Femur (tissue), 1 donor: ENCODE results near the gene NEGR1.

Source experiments
- DNase-seq: peaks from one replicate; pipeline ENCODE4 v3.0.0-alpha.2; 2017

The NEGR1 gene

GRCh38 chr1:71766748-71767147 is 515.6 kb downstream of the NEGR1 start:
- DNase-seq: no peak

DNA sequence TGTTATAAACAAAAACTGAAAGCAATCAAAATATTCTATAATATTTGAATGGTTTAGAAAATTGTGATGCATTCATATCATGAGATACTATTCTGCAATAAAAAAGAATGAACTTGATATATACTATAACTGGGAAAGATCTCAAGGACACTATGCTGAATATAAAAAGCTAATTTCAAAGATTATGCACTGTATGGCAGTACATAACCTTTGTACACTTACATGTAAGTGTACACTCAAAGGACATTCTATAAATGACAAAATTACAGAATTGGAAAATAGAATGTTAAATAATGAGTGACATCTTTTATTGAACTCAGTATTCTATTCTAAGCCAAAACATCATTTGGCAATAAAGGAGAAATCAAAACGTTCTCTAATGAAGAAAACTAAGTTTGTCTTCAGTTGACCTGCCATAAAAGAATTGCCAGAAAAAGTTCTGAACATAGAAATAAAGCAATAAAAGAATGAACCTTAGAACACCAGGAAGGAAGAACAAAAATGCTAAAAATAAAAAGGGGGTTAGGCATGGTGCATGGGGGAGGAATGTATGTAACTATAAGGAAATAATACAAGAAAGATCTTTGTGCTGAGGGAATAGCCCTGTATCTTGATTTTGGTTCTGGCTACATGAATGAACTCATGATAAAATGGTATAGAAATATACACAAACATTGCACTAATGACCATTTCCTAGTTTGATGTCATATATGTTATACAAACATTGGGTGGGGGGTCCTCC is 519.7 kb downstream of the NEGR1 start:
- DNase-seq: no peak

GRCh38 chr1:71755441-71755840 is 526.9 kb downstream of the NEGR1 start:
- no peak for DNase-seq

DNA sequence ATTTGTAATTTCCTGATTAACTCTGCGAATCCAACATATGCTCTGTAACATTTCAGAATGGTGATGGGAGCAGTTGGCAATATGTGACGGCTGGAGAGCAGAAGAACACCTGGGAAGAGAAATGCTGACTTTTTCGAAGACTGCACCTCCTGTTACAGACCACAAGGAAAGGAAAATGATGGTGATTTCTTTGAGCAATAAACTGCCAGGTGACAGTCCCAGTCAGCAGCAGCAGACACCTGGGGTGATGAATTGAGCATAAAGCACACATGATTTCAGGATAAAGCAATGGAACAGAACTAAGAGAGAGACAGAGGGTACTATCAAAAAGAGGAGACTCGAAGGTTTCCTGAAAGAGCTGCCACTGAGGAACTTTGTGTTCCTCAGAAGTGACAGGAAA is 528.6 kb downstream of the NEGR1 start:
- no peak for DNase-seq

DNA sequence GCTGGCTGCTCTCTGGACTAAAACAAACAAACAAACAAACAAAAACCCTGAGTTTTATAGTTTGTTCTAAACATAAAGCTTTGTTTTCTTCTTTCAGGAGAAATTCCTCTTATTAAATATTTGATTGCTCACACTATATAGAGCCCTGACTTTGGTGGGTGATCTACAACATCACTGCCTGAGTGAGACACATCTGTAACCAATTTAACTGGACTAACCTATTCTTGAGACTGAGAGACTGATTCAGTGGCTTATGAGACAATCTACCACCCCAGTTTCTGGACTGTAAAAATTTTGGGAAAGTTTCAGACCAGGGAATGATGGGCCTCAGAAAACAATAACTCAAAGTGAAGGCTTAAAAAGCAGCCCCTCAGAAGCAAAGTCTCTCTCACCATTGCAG is 537.0 kb downstream of the NEGR1 start:
- no peak for DNase-seq

- DNase-seq: no peak
Observed at GRCh38 chr1:71743862-71744261, 538.5 kb downstream of the NEGR1 start.

DNA sequence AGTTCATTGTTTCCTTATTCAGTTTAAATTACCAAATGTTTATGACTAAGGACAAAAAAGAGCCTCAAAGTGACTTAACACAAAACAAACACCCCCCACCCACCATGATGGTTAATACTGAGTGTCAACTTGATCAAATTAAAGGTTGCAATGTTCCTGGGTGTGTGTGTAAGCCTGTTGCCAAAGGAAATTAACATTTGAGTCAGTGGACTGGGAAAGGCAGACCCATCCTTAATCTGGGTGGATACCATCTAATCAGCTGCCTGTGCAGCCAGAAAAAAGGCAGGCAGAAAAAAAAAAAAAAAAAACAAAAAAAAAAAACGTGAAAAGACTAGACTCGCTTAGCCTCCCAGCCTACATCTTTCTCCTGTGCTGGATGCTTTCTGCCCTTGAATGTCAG is 543.4 kb downstream of the NEGR1 start:
- DNase-seq: no peak

- no peak for DNase-seq
Observed at GRCh38 chr1:71738256-71738655, 544.1 kb downstream of the NEGR1 start.

GRCh38 chr1:71737768-71738167 is 544.6 kb downstream of the NEGR1 start:
- no peak for DNase-seq

- DNase-seq: no peak
Observed at GRCh38 chr1:71733121-71733520, 549.2 kb downstream of the NEGR1 start.

- no peak for DNase-seq
Observed at GRCh38 chr1:71721532-71721931, 560.8 kb downstream of the NEGR1 start.

DNA sequence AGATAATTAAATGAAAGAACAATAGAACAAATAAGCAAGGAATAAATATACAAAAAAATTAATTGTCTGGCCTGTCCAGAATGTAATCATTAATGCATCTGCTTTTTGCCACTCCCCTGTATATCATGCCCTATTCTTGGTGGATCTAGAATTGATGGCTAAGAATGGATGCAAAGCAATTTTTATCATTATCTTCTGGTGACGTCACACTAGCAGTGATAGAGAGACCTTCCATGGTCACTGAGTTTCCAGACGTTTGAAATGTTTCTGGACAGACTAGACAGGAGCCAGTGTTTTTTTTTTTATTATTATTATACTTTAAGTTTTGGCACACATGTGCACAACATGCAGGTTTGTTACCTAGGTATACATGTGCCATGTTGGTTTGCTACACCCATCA is 563.0 kb downstream of the NEGR1 start:
- no peak for DNase-seq

GRCh38 chr1:71717186-71717585 is 565.2 kb downstream of the NEGR1 start:
- no peak for DNase-seq

DNA sequence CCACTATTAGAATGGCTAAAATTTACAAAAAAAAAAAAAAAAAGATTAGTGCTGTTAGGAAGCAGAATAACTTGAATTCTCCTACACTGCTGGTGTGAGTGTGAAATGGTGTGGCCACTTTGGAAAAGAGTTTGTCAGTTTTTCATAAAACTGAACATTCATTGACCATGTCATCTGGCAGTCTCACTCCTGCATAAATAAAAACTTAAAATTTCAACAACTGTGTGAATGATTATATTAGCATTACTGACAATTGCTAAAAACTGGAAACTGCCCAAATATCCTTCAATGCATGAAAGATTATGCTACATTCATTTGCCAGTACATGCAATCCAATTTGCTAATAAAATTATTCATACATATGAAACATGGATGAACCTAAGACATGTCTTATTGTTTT is 570.9 kb downstream of the NEGR1 start:
- no peak for DNase-seq

DNA sequence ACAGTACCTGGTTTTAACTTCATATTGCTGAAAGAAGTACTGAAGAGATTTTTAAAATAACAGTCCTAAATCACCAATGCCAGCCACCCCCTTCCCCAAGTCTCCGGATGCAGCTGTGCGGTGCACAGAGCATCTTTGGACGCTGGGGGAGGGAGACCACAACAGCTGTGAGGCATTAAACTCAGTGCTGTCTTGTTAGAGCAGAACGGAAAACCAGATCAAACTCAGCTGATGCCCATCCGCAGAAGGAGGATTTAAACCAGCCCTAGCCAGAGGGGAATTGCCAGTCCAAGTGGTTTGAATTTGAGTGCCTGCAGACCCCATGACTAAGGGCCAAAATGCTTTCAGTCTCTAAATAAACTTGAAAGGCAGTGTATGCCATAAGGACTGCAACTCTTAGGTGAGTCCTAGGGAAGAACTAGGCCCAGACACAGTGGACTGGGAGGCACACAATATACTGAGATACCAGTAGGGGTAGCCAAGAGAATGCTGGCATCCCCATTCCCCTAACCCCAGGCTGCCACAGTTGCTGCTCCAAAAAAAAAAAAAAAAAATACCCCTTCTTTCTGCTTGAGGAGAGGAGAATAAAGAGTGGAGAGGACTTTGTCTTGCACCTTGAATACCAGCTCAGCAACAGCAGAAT is 576.2 kb downstream of the NEGR1 start:
- DNase-seq: peak; percentile 55

GRCh38 chr1:71698186-71698585 is 584.2 kb downstream of the NEGR1 start:
- DNase-seq: no peak

DNA sequence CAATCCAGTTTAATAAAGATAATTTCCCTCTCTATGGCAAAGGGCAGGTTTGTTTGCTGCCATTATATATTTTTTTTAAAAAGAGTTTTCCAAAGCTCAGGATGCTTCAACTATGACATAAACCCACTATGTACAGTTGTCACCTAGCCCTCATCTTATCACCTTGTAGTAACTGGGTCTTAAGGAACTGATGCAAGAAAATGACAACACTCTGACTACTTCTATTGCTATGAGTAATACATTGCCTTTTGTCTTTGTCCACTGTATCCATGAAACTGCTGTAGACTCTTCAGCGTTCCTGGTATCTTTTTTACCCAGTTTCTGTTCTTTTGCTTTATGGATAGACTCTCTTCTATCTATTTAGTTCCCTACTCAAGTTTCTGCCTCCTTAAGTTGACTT is 586.5 kb downstream of the NEGR1 start:
- no peak for DNase-seq

GRCh38 chr1:71695084-71695483 is 587.3 kb downstream of the NEGR1 start:
- DNase-seq: no peak

DNA sequence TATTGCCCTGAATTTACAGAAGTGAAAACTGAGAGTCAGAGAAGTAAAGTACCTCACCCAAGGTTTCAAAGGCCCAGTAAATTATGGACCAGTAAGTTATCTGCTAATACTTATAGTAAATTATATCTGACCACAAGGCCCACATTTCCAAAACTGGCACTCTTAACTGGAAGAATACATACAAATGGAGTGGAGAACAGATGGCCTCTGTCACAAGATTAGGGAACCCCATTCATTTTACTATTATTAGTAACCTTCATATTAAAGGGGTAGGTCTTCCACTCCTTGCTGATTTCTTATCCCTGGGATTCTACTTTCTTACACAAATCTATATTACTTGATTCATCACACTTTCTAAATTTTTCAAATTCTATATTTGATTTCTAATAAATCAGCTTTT is 588.8 kb downstream of the NEGR1 start:
- DNase-seq: no peak

- no peak for DNase-seq
Observed at GRCh38 chr1:71689635-71690034, 592.7 kb downstream of the NEGR1 start.

DNA sequence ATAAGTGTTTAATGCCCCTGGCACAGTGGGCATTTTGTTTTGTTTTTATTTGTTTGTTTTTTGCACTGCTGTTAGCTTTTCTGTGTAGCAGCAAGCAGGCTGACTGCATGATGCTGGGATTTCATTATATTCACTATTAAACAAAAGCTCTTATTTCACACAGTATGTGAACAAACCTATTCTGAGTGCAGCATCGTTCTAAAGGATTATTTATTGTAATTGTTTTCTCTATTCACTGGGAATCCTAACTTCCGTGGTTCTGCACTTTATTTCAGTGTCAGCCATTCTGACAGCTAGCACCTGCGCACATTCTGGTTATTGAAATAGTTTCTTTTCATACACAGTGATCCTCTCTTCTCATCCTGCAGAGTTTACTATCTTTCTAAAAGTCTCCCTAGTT is 595.0 kb downstream of the NEGR1 start:
- no peak for DNase-seq

GRCh38 chr1:71676979-71677925 is 605.1 kb downstream of the NEGR1 start:
- DNase-seq: no peak

DNA sequence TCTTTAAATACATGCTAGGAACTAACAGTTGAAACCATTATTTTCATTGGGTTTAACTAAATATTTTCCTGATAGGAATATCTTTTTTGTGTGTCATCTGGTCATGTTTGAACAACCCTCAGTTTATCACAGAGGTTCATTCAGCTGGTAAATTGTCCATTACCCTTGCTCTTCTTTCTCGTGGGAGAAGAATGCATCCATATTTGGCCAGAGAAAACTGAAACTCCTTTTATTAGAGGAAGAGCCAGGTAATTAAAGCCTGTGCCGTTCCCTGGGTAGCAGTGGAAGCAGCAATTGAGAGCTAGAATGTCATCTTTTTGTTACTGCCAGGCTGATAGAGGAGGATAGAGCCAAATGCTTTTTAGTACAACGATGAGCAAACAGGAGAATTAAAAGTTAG is 614.3 kb downstream of the NEGR1 start:
- no peak for DNase-seq

DNA sequence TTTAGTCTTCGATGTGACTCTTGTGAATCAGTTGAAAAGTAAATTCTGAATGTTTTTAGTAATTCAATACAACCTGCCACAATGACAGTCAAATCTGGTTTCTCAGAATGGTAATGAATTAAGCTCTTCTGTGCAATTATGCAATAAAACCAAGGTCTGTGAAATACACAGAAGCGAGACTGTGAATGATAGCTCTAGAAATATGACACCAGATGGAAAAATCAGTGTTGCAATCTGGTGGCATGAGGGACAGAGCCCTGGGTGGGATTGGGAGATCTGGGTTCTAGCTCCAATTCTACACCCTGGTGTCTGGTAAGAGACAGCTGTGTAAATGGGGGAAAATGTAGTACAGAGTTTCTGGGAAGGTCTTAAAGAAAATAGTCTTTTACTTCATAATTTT is 615.1 kb downstream of the NEGR1 start:
- no peak for DNase-seq
